OCI-LY1 (cell line): ENCODE data around the gene CRYBG1.

Experiments
- EZH2 ChIP-seq: fragments of 200-600 bp; sonication (generic), shearing (Covaris generic); IDR thresholded peaks from 2 replicates; pipeline ENCODE4 v1.8.0; 2017; ENCODE audit warnings: borderline replicate concordance, mixed run types, mild to moderate bottlenecking, antibody characterized with exemption, low read length, moderate library complexity, mixed read lengths
- TF ChIP-seq, protein P1 (sequence below): fragments of 200-600 bp; sonication (generic), shearing (Covaris generic); IDR thresholded peaks from 2 replicates; pipeline ENCODE4 v1.5.1; 2017; ENCODE audit warnings: mild to moderate bottlenecking, antibody characterized with exemption, low read length, moderate library complexity, mixed read lengths

DNA sequence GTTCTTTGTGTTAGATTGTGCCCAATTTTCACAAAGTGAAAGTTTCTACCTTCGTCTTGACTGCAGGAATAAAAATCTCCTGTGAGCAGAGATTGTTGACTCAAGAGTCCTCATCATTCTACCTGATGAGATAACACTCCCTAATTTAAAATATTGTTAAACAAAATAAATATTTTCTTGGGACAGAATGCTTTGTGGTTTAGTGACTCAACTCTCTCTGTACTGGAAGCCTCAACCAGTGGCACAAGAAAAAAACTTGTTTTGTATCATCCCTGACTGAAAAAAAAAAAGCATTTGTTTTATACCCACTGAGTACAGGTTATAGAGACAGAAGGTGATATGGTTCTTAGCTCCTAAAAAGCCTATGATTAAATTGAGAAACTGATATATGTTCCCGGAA, 78.9 kb downstream of the CRYBG1 start:
- TF ChIP-seq, protein P1, sequence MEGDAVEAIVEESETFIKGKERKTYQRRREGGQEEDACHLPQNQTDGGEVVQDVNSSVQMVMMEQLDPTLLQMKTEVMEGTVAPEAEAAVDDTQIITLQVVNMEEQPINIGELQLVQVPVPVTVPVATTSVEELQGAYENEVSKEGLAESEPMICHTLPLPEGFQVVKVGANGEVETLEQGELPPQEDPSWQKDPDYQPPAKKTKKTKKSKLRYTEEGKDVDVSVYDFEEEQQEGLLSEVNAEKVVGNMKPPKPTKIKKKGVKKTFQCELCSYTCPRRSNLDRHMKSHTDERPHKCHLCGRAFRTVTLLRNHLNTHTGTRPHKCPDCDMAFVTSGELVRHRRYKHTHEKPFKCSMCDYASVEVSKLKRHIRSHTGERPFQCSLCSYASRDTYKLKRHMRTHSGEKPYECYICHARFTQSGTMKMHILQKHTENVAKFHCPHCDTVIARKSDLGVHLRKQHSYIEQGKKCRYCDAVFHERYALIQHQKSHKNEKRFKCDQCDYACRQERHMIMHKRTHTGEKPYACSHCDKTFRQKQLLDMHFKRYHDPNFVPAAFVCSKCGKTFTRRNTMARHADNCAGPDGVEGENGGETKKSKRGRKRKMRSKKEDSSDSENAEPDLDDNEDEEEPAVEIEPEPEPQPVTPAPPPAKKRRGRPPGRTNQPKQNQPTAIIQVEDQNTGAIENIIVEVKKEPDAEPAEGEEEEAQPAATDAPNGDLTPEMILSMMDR, result no peak
- TF ChIP-seq EZH2, result no peak
